ENCODE measurements around the gene DSC3.
"Not testable (repeated sequence)": the region's sequence is repeated elsewhere in the genome, so short reads cannot be mapped to it uniquely, and the experiment has no call there.

Gene DSC3

DNA sequence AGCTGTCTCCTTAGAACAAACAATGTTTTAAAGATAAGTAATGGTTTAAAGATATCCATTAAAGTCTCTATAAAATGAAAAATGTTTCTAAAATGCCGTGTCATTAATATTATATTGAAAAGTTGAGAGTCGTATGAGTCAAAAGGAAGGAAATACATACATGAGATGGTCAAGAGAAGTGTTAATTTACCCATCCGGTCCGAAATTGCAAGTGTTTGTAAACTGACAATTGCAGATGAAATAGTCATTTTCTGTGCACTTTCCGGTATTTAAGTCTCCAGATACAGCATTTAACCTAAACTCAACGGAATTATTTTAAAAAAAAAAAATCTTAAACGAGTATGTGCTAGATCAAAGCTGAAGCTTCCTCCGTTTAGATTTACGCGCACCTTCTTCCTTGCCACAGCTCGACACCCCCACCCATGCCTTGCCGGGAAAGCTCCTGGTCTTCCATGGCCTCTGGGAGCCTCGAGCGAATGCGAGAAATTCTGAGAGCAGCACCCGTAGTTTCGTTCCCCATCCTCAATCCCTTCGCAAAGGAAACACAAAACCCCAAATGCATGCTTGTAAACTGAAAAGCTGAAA is 1.8 kb downstream of the DSC3 start:
- no peak for DNase-seq

DNA sequence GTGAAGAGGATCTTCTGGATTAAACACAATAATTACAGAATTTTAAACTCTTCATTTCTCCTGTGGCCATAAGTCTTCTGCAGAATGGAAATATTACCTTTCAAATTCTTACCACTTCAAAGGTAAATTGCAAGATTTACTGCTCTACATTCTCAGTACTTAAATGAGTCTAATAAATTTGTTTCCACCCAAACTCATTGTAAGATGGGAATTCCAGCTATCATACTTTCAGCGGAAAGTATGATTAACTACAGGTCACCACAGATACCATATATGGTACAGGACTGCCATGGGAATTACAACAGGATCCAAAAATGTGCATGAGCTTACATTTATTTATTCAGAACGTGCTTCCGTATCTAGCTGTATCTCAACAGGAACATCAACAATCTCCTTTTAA is 3.1 kb downstream of the DSC3 start:
- no peak for DNase-seq

DNA sequence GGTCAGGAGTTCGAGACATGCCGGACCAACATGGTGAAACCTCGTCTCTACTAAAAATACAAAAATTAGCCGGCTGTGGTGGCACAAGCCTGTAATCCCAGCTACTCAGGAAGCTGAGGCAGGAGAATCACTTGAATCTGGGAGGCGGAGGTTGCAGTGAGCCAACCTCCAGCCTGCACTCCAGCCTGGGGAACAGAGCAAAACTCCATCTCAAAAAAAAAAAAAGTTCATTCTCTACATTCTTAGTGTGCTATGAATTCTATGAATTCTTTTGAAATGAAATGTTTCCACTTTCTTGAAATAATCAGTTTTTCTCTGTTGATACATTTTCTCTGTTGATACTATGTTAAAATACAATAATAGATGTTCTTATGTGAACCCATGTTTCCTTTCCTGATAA is 4.9 kb downstream of the DSC3 start:
- DNase-seq: not testable (repeated sequence)

DNA sequence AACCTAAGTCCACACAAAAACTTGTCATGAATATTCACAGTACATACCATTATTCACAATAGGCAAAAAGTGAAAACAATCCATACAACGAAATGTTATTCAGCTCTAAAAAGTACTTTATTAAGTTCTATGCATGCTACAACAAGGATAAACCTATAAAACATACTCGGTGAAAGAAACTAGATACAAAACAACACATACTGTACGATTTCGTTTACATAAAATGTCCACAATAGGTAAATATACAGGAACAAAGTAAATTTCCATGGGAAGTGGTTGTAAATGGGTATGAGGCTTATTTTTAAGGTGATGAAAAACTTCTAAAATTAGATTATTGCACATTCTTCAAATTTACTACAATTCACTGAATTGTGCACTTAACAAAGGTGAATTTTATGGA is 8.0 kb downstream of the DSC3 start:
- DNase-seq: no peak

DNA sequence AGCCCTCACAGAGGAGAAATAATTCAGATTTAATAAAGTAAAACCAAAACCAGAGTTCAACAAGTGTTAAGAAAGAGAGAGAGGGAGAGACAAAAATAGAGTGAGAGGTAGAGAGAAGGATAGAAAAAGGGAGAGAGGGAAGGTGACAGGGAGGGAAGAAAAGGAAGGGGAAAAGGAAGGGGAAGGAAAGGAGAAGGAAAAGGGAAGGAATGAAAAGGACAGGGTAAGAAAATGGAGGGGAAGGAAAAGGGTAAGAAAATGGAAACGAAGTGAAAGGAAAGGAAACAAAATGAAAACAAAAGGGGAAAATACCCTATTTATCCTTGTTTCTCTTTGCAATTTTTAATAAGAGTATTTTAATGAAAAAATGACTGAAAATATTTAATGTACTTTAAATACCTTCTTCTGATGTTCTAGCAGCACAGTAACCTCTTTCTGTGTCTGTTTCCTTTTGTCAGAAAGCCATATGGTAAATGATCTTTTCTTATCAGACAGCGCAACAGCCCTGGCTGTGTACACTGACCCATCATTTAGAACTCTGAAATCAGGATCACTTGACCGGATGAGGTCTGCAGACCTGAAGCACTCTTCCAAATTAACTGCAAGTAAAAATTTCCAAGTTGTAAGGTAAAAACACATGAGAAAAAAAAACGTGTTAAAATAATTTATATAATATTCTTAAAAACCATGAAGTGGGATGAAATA is 11.8 kb downstream of the DSC3 start:
- no peak for DNase-seq

DNA sequence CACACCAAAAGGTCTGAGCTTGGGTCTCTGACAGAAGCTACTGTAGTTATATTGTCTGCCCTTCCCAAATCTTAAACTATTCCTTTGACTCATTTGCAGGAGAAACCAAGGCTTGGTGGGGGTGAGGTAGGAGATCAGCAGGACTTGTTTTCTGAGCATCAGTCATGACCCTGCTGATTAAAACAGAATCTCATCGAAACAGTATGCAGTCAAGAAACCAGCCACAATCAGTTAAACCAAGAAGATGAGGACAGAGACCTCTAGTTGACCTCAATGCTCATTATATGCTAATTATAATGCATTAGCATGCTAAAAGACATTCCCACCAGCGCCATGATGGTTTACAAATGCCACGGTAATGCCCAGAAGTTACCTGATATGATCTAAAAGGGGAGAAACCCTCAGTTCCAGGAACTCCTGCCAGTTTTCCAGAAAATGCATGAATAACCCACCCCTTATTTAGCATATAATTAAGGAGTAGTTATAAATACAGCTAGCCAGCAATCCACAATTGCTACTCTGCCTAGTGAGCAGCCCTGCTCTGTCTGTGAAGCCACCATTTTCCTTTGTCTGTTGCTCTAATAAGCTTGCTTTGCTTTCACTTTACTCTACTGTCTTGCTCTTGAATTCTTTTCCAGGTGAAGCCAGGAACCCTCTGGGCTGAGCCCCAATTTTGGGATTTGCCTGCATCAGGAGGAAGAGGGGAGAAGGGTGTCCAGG is 26.7 kb downstream of the DSC3 start:
- no peak for DNase-seq

DNA sequence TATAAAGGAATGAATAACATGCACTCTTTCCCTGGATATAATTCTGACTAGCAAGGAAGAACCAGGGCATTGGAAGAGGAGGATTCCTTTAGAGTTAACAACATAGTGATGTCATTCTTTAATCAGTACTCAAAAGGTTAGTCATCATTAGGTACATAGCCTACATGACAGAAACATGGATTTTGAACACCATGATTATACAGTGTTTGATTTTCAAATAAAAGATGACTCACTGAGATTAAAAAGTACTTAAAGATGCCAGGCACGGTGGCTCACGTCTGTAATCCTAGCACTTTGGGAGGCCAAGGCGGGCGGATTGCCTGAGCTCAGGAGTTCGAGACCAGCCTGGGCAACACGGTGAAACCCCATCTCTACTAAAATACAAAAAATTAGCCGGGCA is 31.1 kb downstream of the DSC3 start:
- DNase-seq: not testable (repeated sequence)

DNA sequence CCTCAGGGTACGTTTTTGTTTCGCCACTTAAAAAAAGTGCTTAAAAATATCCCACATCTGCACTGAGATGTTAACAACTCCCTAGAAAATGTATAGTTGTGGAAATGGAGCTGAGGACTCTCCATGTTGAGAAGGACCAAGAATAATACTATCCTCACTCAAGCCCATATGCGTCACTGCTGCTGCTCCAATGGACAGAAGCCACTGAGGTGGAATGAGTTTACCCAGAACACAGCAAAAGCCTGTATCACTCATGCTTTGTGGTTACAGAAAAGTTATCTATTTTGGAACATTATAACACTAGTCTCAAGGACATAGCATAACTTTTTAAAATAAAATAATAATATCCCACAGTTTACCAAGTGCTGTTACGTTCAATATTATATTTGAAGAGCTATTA is 31.9 kb downstream of the DSC3 start:
- no peak for DNase-seq

DNA sequence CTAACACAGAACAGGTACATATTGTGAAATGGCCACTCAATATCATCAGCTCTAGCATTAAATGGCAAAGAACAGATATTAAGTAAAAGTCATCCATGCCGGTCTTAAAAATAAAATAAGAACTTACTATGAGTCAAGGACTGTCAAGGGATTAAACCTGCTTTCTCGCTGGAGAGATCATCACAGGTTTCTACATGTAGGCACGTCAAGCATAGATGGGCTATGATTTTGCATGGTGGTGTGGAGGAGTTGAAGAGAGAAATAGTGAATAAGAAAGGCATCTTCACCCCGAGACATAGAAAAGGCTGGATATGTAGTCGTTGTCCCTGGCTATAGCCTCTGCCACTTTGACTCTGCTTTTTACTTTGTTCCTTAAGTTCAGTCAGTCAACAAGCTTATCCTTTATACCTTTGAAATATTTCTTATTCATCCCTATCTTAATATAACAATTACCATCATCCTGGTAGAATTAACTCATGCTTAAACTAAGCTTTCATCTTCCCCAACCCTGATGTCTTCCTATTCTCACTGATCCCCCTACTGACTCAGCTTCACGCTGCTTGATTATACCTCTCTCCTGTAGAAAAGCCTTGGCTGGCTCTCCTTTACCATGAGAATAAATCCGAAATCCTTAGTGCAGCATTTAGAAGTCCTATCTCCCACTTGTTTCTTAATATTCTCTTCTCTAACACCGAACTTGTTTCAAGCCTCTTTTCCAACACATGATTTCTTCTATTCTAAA is 42.5 kb downstream of the DSC3 start:
- DNase-seq: no peak

DNA sequence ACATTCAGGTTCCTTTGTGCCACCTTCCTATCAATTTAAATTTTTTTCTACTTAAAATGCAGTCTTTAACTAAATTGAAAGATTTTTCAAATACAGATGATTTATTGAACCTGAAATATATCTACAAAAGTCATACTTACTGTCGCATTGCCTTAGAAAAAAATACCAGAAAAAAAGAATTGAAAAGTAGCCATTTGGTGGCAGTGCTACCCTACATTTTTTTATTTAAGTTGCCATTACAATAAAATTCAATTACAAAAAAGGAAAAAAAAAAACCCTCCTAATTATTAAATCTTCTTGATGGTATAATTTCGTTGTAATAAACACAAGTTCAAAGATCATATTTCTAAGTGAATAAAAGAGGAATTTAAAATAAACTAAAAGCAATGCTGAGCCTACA is 43.4 kb downstream of the DSC3 start:
- no peak for DNase-seq

DNA sequence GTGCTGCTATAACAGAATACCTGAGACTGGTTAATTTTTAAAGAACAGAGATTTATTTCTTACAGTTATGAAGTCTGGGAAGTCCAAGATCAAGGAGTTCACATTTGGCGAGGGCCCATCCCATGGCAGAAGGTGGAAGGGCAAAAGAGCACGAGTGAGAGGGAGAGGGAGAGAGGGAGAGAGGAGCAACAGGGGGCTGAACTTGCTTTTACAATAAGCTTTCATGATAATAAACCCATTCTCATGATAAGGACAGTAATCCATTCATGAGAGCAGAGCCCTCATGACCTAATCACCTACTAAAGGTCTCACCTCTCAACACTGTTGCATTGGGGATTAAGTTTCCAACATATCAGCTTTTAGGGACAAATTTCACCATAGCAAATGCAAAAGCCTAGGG is 45.3 kb downstream of the DSC3 start:
- DNase-seq: no peak

DNA sequence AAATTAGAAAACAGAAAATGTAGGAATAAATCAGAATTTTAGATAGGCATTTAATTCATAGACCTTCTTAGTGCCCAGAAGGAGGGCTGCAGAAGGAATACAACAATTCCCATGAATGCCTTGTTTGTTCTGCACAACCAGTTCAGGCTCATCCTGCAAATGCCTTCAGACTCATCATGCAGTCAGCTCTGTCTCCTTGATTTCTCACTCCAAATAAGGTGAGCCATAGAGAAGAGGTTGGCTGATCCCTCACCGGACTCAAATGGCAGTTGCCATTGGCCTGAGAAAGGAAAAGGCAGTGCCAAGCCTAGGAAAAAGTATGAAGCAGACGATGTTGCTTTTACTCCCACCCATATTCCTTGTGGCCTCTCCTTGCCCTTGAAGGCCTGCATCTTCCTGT is 50.3 kb downstream of the DSC3 start:
- DNase-seq: no peak

DNA sequence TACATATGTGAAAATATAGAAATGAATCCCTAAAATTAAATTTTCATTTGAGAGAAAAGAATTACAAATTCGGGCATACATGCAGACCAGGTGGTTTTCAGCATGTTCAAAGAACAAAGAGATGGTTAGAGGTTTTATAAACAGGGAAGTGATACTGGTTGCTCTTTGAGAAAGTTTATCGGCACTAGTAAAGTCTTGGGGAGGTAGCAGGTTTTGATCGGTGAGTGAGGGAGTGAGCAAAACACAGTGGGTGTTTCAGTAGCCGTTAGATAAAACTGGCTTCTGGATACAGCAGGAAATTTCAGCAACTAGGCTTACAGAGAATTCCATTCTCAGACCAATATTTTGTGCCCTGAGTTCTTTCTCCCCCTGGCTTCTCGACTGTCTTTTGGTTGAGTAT is 51.1 kb downstream of the DSC3 start:
- no peak for DNase-seq

DNA sequence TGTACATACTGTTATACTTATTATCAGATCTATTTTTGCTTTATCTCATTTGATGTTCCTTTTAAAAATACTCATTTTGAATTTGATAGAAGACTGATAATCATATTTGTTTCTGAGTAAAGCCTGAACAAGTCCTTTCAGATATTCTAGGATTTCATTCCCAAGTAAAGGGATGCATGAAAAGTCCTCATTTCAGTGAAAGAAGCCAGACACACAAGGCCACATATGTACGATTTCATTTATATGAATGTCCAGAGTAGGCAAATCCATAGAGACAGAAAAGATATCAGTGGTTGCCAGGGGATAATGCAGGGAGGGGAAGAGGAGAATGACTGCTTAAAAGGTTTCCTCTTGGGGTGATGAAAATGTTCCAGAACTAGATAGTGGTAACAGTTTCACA is 53.4 kb downstream of the DSC3 start:
- no peak for DNase-seq

DNA sequence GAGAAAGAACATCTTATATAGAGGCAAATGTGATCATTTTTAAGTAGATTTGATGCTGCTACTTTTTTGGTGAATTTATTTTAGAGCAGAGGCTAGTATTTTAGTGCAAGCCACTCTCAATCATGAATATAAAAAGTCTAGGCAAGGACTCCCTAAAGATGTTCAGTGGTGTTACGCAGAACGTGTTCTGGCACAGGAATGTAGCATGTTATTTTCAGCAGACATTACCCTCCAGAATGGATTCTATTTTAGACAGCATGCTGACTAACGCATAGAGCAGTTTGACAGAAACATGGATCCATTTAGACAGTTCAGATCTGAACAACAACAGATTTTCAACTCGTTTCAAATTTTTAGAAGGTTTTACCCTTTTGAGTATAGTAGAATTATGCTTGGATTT is 54.1 kb downstream of the DSC3 start:
- DNase-seq: no peak

DNA sequence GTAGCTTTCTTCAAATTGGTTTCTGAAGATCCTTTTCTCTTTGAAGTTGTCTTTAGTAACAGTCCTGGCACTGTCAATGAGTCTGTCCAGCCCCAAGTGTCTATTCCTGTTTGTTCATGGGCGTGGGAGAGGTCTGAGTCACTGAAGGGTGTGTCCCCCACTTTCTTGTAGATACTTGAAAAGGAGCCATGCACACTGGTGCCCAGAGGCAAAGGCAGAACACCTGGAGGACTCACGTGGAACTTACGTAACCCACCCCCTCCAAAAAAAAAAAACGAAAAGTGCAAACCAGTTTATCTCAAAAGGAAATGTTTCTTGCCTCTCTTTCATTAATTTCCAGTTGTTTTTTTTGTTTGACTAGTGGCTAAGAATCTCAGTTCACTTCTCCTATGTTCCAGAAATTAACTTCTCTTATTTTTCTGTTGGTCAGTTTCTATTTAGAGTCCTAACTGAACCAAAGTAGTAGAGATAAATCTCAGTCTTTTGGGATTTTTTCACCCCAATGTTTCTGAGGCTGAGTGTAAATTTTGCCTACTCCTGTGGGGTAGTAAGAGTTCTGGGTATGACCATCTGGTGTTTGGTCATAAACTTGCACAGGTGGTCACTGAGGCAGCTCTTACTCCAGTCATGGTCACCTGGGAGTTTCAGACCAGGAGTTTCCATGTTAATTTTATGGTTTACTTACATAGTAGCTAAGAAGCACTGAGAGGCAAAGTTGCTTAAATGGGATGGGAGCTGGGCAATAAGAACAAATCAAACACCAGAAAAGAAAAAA is 54.9 kb downstream of the DSC3 start:
- DNase-seq: no peak

DNA sequence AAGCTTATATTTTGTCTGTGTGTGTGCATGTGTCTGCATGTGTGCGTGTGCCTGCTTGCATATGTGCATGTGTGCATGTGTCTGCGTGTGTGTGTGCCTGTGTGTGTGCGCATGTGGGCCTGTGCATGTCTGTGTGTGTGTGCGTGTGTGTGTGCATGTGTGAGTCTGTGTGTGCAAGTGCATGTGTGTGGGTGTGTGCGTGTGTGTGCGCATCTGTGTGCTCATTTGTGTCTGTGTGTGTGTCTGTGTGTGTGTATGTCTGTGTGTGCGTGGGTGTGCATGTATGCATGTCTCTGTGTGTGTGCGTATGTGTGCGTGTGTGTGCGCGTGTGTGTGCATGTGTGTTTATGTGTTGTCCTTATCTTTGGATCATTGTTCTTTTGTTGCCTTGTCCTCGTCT is 56.8 kb downstream of the DSC3 start:
- no peak for DNase-seq

DNA sequence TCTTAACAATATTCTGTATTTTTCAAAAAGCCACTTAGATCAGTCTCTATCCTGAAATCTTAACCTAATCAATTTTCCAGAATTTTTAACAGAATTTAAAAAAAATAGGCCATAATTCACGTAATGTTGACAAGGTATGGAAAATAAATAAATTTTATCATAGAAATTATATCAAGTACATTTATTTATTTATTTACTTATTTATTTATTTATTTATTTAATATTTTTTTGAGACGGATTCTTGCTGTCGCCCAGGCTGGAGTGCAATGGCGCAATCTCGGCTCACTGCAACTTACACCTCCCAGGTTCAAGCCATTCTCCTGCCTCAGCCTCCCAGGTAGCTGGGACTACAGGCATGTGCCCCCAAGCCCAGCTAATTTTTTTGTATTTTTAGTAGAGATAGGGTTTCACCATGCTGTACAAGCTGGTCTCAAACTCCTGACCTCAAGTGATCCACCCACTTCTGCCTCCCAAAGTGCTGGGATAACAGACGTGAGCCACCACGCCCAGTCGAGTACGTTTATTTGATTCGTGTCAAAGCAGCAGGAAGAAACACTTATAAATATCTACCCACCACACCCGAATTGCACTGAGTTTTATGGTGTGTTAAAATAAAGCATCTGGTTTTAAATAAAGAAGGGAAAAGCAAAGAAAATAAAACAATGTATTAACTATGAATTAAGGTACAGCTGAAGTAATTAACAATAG is 60.1 kb downstream of the DSC3 start:
- no peak for DNase-seq

DNA sequence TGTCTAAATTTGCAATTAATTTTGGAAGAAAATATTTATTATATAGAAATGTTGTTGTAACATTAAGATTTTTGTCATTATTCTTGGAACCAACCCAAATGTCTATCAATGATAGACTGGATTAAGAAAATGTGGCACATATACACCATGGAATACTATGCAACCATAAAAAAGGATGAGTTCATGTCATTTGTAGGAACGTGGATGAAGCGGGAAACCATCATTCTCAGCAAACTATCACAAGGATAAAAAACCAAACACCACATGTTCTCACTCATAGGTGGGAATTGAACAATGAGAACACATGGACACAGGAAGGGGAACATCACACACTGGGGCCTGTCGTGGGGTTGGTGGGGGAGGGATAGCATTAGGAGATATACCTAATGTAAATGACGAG is 64.5 kb downstream of the DSC3 start:
- DNase-seq: not testable (repeated sequence)

DNA sequence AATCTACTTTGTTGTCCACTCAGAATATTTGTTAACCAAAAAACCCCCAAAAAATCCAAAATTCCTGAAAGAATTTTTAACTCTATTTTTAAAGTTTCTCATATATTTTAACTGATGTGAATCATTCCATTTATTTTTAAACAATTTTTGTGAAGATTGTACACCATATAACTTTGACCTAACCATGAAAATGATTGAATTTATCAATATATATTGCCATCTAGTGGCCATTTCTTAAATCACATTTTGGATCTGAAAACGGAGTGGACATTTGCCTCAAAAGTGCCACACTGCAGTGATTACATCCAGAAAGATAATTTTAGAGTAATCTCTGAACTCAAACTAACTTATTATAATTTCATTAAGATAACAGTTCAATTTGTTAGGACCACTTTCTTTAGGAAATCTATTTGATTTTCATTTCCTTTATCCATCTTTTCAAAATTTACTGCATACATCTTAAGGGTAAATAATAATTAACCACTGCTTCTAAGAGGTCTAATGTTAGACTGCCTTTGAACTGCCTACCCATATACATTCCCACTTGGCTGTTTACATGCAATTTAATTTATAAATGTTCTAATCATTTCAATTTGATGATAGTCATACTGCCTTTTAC is 71.1 kb downstream of the DSC3 start:
- DNase-seq: no peak

DNA sequence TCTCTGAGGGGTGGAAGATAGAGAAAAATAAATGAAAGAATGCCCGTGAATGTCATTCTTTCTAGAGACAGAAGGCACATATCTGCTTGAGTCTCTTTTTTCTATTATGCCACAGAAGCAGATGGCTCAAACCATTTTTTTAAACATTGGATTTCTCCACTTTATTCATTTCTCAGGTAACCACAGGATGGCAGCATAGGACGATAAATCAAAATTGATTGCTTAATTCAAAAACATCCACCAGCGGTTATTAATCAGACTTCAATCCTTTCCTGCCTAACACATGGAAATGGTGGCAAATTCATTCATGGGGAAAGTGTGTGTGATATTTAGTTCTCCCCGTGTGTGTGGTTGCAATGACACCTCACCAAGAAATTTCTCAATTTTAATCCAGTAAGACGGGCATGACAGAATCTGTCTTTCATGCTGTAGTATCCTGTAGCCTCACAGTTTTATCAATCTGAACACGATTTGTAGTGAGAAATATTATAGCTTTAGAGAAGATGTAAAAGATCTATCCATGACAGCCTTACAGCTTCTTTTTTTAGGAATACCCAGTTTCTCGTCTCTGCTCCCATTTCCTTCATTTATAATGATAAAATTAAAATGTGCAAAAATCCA is 72.2 kb downstream of the DSC3 start:
- DNase-seq: no peak

Data from activated T-cell treated with anti-CD3 and anti-CD28 coated beads for 4 hours (primary cell).